HT1080 (cell line): Measurements from ENCODE around the gene GOLGA6D. TPM values are rescaled to one million over a fixed set of nuclear protein-coding genes. Genes with fewer than 3 reads are reported as not detected.
"Not testable (repeated sequence)": the region's sequence is repeated elsewhere in the genome, so short reads cannot be mapped to it uniquely, and the experiment has no call there.

Source experiments
- DNase-seq: peaks from one replicate; pipeline ENCODE4 v3.0.0-alpha.2; 2015; ENCODE audit warnings: low read depth
- total RNA-seq: library from RNA; depleted of rRNA; stranded (reverse); fragments of >200 nt; shearing (Covaris generic); gene quantifications from 2 replicates; pipeline ENCODE4 v1.2.3, GENCODE V29; 2014

Gene GOLGA6D
- total RNA-seq, 1 experiment from 2014 or later = not detected

- DNase-seq = not testable (repeated sequence)
Measured at GRCh38 chr15:75275617-75276016, 7.0 kb upstream of the GOLGA6D start.

GRCh38 chr15:75278497-75278896 is 4.1 kb upstream of the GOLGA6D start:
- not testable (repeated sequence) for DNase-seq

- not testable (repeated sequence) for DNase-seq
Measured at GRCh38 chr15:75284152-75284551, 1.5 kb downstream of the GOLGA6D start.

DNA sequence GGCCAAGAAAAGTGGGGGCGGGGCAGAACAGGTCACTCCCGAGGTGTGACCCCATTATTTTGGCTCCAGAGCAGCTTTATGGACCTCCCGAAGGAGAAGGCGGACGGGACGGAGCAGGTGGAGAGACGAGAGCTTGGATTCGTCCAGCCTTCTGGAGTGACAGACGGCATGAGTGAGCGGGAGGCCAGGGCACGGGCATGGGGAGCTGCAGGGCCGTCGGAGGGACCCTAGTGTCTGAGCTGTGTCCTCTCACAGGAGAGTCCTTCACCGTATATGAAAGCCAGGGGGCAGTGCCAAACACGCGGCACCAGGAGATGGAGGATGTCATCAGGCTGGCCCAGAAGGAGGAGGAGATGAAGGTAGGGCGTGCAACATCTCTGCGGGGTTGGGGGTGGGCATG is 11.0 kb downstream of the GOLGA6D start:
- not testable (repeated sequence) for DNase-seq

GRCh38 chr15:75298541-75299310 is 16.1 kb downstream of the GOLGA6D start:
- DNase-seq = not testable (repeated sequence)

DNA sequence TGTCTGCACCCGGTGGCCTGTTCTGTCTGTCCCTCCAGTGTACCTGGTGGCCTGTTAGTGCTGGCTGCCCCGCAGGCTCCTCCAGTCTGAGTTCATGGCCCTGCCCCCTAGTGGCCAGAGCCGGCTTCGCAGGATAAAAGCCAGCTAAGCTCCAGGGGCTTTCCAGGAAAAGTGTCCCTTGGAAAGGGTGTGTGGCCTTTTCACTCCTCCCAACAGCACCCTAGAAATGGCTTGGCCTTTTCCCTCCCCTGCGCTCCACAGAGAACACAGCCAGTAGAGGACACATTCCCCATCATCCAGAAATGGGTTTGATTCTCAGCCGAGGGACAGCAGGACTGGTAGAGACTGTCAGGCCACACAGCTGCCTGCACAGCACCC is 16.7 kb downstream of the GOLGA6D start:
- not testable (repeated sequence) for DNase-seq

- DNase-seq = not testable (repeated sequence)
Measured at GRCh38 chr15:75300026-75300425, 17.4 kb downstream of the GOLGA6D start.

GRCh38 chr15:75302318-75302717 is 19.7 kb downstream of the GOLGA6D start:
- no peak for DNase-seq

GRCh38 chr15:75302753-75303152 is 20.1 kb downstream of the GOLGA6D start:
- not testable (repeated sequence) for DNase-seq

- no peak for DNase-seq
Measured at GRCh38 chr15:75306188-75306587, 23.6 kb downstream of the GOLGA6D start.

DNA sequence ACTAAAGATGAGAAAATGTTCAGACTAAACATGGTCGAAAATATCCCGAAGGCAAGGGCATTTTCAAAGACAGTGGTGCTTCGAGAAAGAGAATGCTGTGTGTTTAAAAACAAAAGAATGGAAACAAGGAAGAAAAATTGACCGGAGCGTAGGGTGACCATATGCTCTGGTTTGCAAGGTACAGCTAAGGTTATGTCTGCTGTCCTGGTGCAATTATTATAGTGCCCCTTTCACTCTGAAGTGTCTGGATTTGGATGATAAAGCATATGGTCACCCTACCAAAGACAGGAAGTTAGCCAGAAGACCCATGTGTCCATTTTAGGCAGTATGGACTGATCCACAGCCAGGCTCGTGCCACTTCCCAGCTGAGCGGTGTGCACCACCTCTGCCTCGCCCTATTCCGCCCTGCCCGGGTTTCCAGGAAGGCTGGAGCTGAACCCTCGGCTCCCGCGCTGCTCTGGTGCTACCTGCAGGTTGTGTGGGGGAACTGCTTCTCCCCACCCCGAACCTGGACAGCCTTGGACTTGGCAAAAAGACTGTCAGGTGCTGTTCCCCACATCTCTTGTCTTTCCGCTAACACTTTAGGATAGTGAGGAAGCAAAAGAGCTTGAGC is 25.2 kb downstream of the GOLGA6D start:
- DNase-seq = peak; percentile 57

DNA sequence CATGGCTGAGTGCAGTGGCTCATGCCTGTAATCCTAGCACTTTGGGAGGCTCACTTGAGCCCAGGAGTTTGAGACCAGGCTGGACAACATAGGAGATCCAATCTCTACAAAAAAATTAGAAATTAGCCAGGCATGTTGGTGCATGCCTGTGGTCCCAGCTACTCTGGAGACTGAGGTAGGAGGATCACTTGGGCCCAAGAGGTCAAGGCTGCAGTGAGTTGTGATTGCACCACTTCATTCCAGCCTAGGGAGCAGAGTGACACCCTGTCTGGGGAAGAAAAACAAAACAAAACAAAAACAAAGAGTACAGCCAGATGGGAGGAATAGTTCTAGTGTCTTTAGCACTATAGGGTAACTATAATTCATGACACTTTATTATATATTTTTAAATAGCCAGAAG is 27.1 kb downstream of the GOLGA6D start:
- no peak for DNase-seq

DNA sequence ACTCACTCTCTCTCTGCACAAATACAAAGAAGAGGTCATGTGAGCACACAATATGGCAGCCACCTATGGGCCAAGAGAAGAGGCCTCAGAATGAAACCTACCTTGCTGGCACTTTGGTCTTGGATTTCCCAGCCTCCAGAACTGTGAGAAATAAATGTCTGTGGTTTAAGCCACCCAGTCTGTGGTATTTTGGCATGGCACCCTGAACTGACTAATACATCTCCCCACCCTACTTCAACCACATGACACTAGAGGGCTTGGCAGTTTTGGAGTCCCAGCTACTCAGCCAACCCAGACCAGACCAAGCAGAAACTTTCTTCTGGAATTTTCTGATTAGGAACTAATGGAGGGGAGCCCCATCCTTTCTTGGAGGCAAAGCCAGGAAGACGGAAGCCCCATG is 29.9 kb downstream of the GOLGA6D start:
- peak; percentile 73 for DNase-seq

DNA sequence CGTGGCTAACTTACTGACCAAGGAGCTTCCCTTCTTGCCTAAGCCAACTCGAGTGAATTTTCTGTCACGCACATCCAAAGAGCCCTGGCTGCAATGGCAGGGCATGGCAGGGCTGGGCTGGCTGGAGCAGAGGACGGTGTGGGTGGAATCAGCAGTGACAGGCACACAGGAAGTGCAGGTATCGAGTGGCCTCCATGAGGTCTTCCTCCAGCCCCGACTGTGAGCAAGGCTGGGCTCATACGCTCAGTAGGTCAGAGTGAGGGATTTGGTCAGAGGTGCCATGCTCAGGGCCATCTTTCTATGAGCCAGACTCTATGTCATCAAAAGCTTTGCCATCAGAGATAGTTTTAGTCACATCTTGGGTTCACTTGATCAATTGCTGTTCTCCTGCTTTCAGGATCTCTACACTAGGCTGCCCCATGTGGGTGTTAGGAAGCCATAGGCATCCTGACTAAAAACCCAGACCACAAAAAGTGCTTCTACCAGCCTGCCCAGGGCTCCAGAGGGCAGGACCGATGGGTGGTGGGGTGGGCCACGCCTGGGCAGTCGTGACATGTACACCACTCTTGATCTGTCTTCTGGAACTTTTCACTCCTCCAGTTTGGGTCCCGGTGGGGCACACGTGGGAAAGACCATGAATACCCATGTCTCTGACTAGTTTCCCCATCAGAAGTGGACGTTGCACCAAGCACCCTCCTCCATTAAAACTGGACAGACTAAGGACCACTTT is 30.6 kb downstream of the GOLGA6D start:
- no peak for DNase-seq

- DNase-seq = no peak
Measured at GRCh38 chr15:75314552-75315290, 32.1 kb downstream of the GOLGA6D start.

DNA sequence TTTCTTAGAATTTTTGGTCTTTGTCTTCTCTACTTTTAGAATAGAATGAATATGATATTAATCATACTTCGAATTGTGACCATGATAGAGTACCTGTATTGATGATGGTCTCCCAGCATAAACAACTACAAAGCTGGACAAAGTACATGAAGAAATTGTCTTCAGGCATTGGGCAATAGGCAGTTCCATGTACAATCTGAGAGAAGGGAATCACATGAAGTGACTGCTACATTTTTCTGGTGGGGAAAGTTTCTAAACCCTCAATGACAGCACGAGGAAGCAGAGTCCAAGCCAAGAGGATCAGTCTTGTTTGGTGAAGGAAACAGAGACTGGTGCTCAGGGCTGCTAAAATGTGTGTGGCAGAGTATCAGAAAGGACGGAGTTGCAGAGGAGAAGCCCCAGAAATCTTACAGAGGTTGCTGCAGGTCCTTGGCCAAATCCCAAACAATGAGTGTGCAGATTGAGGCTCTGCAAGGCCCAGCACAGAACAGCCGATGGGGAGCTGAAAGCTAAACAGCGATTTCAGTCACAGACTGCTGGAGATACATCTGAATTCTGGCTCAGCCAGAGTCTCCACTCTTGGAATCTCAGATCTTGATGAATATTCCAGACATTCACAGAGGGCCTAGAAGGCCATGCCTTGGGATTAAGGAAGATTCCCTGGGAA is 36.7 kb downstream of the GOLGA6D start:
- DNase-seq = not testable (repeated sequence)

DNA sequence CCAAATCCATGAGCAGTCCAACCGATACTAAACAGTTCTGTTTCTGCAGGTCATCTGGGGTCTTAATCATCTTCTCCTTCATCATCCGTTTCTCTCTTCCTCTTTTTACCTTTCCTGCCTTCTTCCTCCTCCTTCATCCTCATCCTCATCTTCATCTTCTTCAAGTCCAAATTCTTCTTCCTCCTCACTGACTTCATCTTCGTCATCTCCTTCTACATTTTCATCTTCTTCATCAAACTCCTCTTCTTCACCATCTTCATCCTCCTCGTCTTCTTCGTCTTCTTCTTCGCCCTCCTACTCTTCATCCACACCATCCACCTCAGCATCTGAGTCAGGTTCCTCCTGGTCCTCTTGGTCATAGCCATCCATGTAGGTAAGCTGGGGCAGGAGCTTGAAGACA is 39.1 kb downstream of the GOLGA6D start:
- DNase-seq = no peak

GRCh38 chr15:75325922-75326321 is 43.3 kb downstream of the GOLGA6D start:
- DNase-seq = no peak

DNA sequence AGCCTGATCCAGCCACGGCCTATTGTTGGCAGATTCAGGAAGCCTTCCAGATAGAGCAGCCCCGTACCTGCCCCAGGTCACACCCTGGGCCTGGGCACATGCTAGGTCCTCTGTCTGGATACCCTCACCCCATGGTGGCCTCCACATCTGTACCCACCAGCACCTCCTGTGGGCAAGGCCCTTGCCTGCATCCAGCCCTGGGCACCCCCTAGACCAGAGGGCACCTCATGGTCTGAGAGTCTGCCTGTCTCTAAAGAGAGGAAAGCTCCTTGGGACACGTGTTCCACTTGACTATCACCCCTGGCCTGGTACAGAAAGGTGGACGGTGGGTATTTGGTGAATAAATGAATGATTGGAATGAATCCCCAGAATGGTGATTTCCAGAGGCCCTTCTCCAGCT is 44.4 kb downstream of the GOLGA6D start:
- DNase-seq = no peak

- no peak for DNase-seq
Measured at GRCh38 chr15:75327491-75327890, 44.9 kb downstream of the GOLGA6D start.
